SK-N-SH (cell line): ENCODE measurements around the gene FRMD4B. TPM values are rescaled to one million over a fixed set of nuclear protein-coding genes. Genes with fewer than 3 reads are reported as not detected.

ENCODE experiments used
- CTCF ChIA-PET: fragments of 300-600, 350-600 bp; formaldehyde crosslinking; extraction: SDS; loops from one replicate; lab custom pipeline; 2021; lab: Yijun Ruan, JAX
- POLR2A ChIA-PET: fragments of 350-600 bp; sonication (Branson Sonifier 250); formaldehyde crosslinking; extraction: SDS; loops from one replicate; lab custom pipeline; 2020; ENCODE audit warnings: antibody characterized with exemption, inconsistent platforms; lab: Yijun Ruan, JAX
- DNase-seq: peaks from one replicate; pipeline ENCODE4 v3.0.0; 2012
- H2AFZ ChIP-seq: fragments of 200-600 bp; sonication (generic); 2 replicates; pipeline ENCODE4 v1.8.1; 2016; ENCODE audit warnings: antibody characterized with exemption, mild to moderate bottlenecking, low read depth
- H3F3A ChIP-seq: fragments of 200-600 bp; sonication (generic); replicated peaks from 2 replicates; pipeline ENCODE3; 2016; ENCODE audit warnings: antibody characterized with exemption, mild to moderate bottlenecking; ENCODE audit not compliant: insufficient read depth
- H3K27ac ChIP-seq, 2 experiments: fragments of 200-500 bp in 1 of 2; fragments of 200-600 bp in 1 of 2; sonication (Bioruptor generic) in 1 of 2; sonication (generic), shearing (Covaris generic) in 1 of 2; 2 replicates each; pipeline versions ENCODE4 v1.5.1 to v1.6.1; 2014 to 2016; ENCODE audit warnings: low read depth in 2 of 2, inconsistent platforms in 1 of 2, low read length in 1 of 2, mild to moderate bottlenecking in 1 of 2, mixed read lengths in 1 of 2
- H3K27me3 ChIP-seq: fragments of 200-600 bp; sonication (generic), shearing (Covaris generic); 2 replicates; pipeline ENCODE4 v1.6.1; 2016; ENCODE audit warnings: mixed run types; ENCODE audit not compliant: insufficient read depth
- H3K36me3 ChIP-seq, 2 experiments: fragments of 200-500 bp in 1 of 2; fragments of 200-600 bp in 1 of 2; sonication (Bioruptor generic) in 1 of 2; sonication (generic) in 1 of 2; replicated peaks in 1 of 2; 2 replicates each; pipeline versions ENCODE3 to v1.5.1; 2014 to 2016; ENCODE audit warnings: low read length in 1 of 2, mild to moderate bottlenecking in 1 of 2; ENCODE audit not compliant: insufficient read depth in 2 of 2, control insufficient read depth in 1 of 2
- H3K4me1 ChIP-seq, 2 experiments: fragments of 200-500 bp in 1 of 2; fragments of 200-600 bp in 1 of 2; sonication (Bioruptor generic) in 1 of 2; sonication (generic), shearing (Covaris generic) in 1 of 2; 2 replicates each; pipeline versions ENCODE4 v1.5.1 to v1.6.1; 2014 to 2016; ENCODE audit warnings: low read depth in 1 of 2, low read length in 1 of 2, mixed run types in 1 of 2; ENCODE audit not compliant: insufficient read depth in 2 of 2, control insufficient read depth in 1 of 2
- H3K4me2 ChIP-seq: fragments of 200-600 bp; sonication (generic), shearing (Covaris generic); 2 replicates; pipeline ENCODE4 v1.6.1; 2017; ENCODE audit warnings: mixed run types
- H3K4me3 ChIP-seq, 2 experiments: fragments of 200-500 bp in 1 of 2; fragments of 200-600 bp in 1 of 2; sonication (Bioruptor generic) in 1 of 2; sonication (generic), shearing (Covaris generic) in 1 of 2; 2 replicates each; pipeline versions ENCODE4 v1.5.1 to v1.8.1; 2014 to 2016; ENCODE audit warnings: low read depth in 2 of 2, inconsistent platforms in 1 of 2, low read length in 1 of 2, mild to moderate bottlenecking in 1 of 2, mixed read lengths in 1 of 2, moderate library complexity in 1 of 2
- H3K79me2 ChIP-seq: fragments of 200-600 bp; sonication (generic); 2 replicates; pipeline ENCODE4 v1.8.1; 2017; ENCODE audit warnings: mild to moderate bottlenecking; ENCODE audit not compliant: insufficient read depth
- H3K9ac ChIP-seq: fragments of 200-600 bp; sonication (generic); 2 replicates; pipeline ENCODE4 v1.6.1; 2017; ENCODE audit warnings: mixed run types
- H3K9me2 ChIP-seq: fragments of 200-600 bp; sonication (generic); 2 replicates; pipeline ENCODE4 v1.6.1; 2017; ENCODE audit warnings: mixed run types
- H3K9me3 ChIP-seq: fragments of 200-600 bp; sonication (generic); 2 replicates; pipeline ENCODE4 v1.6.1; 2017; ENCODE audit warnings: mixed run types, mild to moderate bottlenecking, moderate library complexity
- H4K20me1 ChIP-seq: fragments of 200-600 bp; sonication (generic); 2 replicates; pipeline ENCODE4 v1.6.1; 2017; ENCODE audit warnings: mild to moderate bottlenecking, mixed run types; ENCODE audit not compliant: insufficient read depth
- CHD2 ChIP-seq: fragments of 150-350 bp; IDR thresholded peaks from 2 replicates; pipeline ENCODE4 v1.6.1; 2018; ENCODE audit warnings: low read length; ENCODE audit not compliant: partially characterized antibody
- FOSL2 ChIP-seq: IDR thresholded peaks from 2 replicates; pipeline ENCODE4 v1.4.0; 2012; ENCODE audit warnings: low read depth, mild to moderate bottlenecking, moderate library complexity, borderline replicate concordance
- FOXJ3 ChIP-seq: sonication (generic); formaldehyde crosslinking; IDR thresholded peaks from 2 replicates; pipeline ENCODE4 v1.5.1; 2020; ENCODE audit warnings: mild to moderate bottlenecking, missing genetic modification reagents
- GATA2 ChIP-seq: sonication (generic); formaldehyde crosslinking; IDR thresholded peaks from 2 replicates; pipeline ENCODE4 v1.5.0; 2020; ENCODE audit warnings: mild to moderate bottlenecking, missing genetic modification reagents
- JUND ChIP-seq: IDR thresholded peaks from 2 replicates; pipeline ENCODE4 v1.4.0; 2012
- MEF2A ChIP-seq: IDR thresholded peaks from 2 replicates; pipeline ENCODE4 v1.4.0; 2012; ENCODE audit warnings: low read depth, borderline replicate concordance
- MXI1 ChIP-seq: IDR thresholded peaks from 2 replicates; pipeline ENCODE4 v1.6.1; 2012; ENCODE audit warnings: mild to moderate bottlenecking, low read depth, low read length, improper control_type of control experiment
- NFIC ChIP-seq: IDR thresholded peaks from 2 replicates; pipeline ENCODE4 v1.4.0; 2012; ENCODE audit warnings: borderline replicate concordance
- NRF1 ChIP-seq: IDR thresholded peaks from 2 replicates; pipeline ENCODE4 v1.6.1; 2012; ENCODE audit warnings: low read depth, mild to moderate bottlenecking, low read length
- POLR2AphosphoS5 ChIP-seq: IDR thresholded peaks from 2 replicates; pipeline ENCODE4 v1.6.1; 2012; ENCODE audit warnings: low read depth, low read length
- RAD21 ChIP-seq: IDR thresholded peaks from 2 replicates; pipeline ENCODE4 v1.6.1; 2012; ENCODE audit warnings: mild to moderate bottlenecking, low read length
- RCOR1 ChIP-seq: fragments of 150-350 bp; IDR thresholded peaks from 2 replicates; pipeline ENCODE4 v1.6.1; 2017; ENCODE audit warnings: antibody characterized with exemption, low read length
- RFX5 ChIP-seq: IDR thresholded peaks from 2 replicates; pipeline ENCODE4 v1.6.1; 2012; ENCODE audit warnings: mild to moderate bottlenecking, improper control_type of control experiment, low read length
- RXRA ChIP-seq: IDR thresholded peaks from 2 replicates; pipeline ENCODE4 v1.4.0; 2012; ENCODE audit warnings: low read depth, mild to moderate bottlenecking, borderline replicate concordance
- SIN3A ChIP-seq: IDR thresholded peaks from 2 replicates; pipeline ENCODE4 v1.6.1; 2012; ENCODE audit warnings: low read depth, mild to moderate bottlenecking, low read length, moderate library complexity, borderline replicate concordance
- SMC3 ChIP-seq: IDR thresholded peaks from 2 replicates; pipeline ENCODE4 v1.6.1; 2012; ENCODE audit warnings: low read depth, low read length, improper control_type of control experiment
- TAF1 ChIP-seq: IDR thresholded peaks from 2 replicates; pipeline ENCODE4 v1.6.1; 2012; ENCODE audit warnings: low read depth, mild to moderate bottlenecking, low read length, moderate library complexity, borderline replicate concordance
- TCF12 ChIP-seq: IDR thresholded peaks from 2 replicates; pipeline ENCODE4 v1.4.0; 2012
- TEAD4 ChIP-seq: IDR thresholded peaks from 2 replicates; pipeline ENCODE4 v1.4.0; 2012; ENCODE audit warnings: mild to moderate bottlenecking, borderline replicate concordance; ENCODE audit not compliant: insufficient read depth
- YY1 ChIP-seq: IDR thresholded peaks from 2 replicates; pipeline ENCODE4 v1.4.0; 2012; ENCODE audit warnings: low read depth, mild to moderate bottlenecking
- WGBS: methylation state at CpG from one replicate; pipeline ENCODE4 v1.1.6; 2017; ENCODE audit warnings: low lambda C conversion rate; 5-methylcytosine and 5-hydroxymethylcytosine counted together
- polyA plus RNA-seq, 3 experiments: library from polyadenylated mRNA; depleted of rRNA; stranded (reverse); fragments of >200 nt; gene quantifications; 2 replicates each; pipeline ENCODE4 v1.2.3, GENCODE V29; 2012
- TF ChIP-seq, protein P1 (sequence below): IDR thresholded peaks from 2 replicates; pipeline ENCODE4; 2012
- TF ChIP-seq, protein P2 (sequence below): IDR thresholded peaks from 2 replicates; pipeline ENCODE4 v1.4.0; 2012; ENCODE audit warnings: low read depth, borderline replicate concordance
- TF ChIP-seq, protein P3 (sequence below): IDR thresholded peaks from 2 replicates; pipeline ENCODE4 v1.4.0; 2012; ENCODE audit warnings: low read depth, borderline replicate concordance
- TF ChIP-seq, protein P4 (sequence below): fragments of 150-350 bp; IDR thresholded peaks from 2 replicates; pipeline ENCODE4 v1.6.1; 2017; ENCODE audit warnings: antibody characterized with exemption, low read length, low read depth, borderline replicate concordance
- TF ChIP-seq, protein P5 (sequence below): fragments of 150-350 bp; IDR thresholded peaks from 2 replicates; pipeline ENCODE4 v1.6.1; 2016; ENCODE audit warnings: mild to moderate bottlenecking, low read depth, low read length

The FRMD4B gene
- polyA plus RNA-seq, 1 of the 3 experiments (the other 2 are of a cell fraction), result 0.53 TPM

DNA sequence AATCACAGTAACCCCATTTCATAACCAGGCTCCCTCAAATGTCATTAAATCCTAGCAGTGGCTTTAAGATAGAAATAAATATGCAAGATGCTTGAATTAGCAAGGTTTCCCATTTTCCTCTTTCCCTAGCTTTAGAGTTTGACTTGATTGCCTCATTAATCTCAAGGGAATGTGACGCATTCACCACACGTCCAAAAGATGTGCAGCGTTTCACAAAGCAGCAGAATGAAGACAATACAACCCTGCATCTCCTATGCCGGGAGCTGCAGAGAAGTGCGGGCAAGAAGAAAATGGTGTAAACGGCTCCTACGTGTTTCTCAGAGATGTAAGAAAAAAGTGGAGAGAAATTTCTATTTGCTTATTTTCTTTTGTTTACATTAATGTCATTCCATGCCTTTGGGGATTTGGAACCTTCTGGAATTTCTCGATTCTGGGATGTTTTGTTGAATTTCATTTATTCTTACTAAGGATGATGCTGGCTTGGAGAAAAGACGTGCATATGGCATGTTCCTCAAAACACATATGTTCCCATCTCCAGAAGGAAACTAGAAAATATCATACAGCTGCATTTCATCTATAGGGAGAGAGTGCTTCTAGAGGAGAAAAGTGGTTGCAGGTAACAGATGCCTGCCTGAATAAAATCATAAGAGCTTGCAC lies 27.8 kb upstream of the FRMD4B start (continued):
- TF ChIP-seq SMC3 (no peak), RFX5 (no peak), SIN3A (no peak), RCOR1 (no peak), MXI1 (no peak), NRF1 (no peak)

DNA sequence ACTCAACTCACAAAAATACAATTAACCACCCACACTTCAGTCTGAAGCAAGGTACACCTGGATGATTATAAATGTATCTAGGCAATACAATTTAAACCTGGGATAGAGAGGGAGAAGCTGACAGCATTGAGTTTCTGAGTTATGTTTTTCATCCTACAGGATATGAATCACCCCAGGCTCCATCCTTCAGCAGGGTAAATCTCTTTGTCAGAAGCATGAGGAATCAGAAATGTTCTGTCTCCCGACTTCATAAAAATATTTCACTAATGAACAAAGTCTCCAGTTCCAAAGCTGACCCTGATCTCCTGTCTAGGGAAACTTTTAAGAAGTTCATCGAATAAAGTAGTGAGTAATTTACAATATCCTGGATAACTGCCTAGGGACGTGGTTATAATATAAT lies 25.5 kb upstream of the FRMD4B start:
- POLR2A ChIA-PET, result no interaction called here
- peak overlapping the region in 1 of 2 experiments; percentile 13; a peak in 2 of 4 replicates for H3K4me3 ChIP-seq
- H3K27me3 ChIP-seq, result no peaks in the 10 kb centered on the region
- H3K36me3 ChIP-seq, result no peaks in the 10 kb centered on the region
- no peaks in the 10 kb centered on the region for H3K9me2 ChIP-seq
- CTCF ChIA-PET, result interaction anchor here (0.6 to 8.0 kb wide), 11 partner anchors 8 to 298 kb away, joined by 3 to 76 read pairs (median 4); no protein-coding TSS in a partner anchor
- H3K4me1 ChIP-seq, result peaks cover 2 to 8% of the 10 kb centered on the region in 2 experiments; a peak in 3 of 4 replicates
- H3K79me2 ChIP-seq, result no peaks in the 10 kb centered on the region
- H2AFZ ChIP-seq, result peak overlapping the region; percentile 36; the same call in 1 of the 2 replicates
- 8% methylated on average over 3 of the region's 3 CpGs for WGBS
- peak overlapping the region; percentile 57; the same call in 1 of the 2 replicates for H3K4me2 ChIP-seq
- H3K27ac ChIP-seq, result peak overlapping the region; percentile 43 to 92; a peak in 3 of 4 replicates
- DNase-seq, result no peak
- peaks cover 17% of the 10 kb centered on the region for H3F3A ChIP-seq
- H3K9ac ChIP-seq, result peak overlapping the region; percentile 68; the same call in 1 of the 2 replicates
- no peaks in the 10 kb centered on the region for H3K9me3 ChIP-seq
- no peaks in the 10 kb centered on the region for H4K20me1 ChIP-seq
- TF ChIP-seq FOXJ3 (CRISPR knock-in tag) (no peak), TEAD4 (no peak), RXRA (peak; percentile 44; the same call in 1 of the 2 replicates), SIN3A (no peak; the same call in 1 of the 2 replicates), MXI1 (no peak), NRF1 (no peak), JUND (peak; percentile 89), YY1 (no peak), CHD2 (no peak), TAF1 (peak; percentile 42; the same call in 1 of the 2 replicates), GATA2 (CRISPR knock-in tag) (no peak), TCF12 (peak; percentile 88), MEF2A (0 out of 2 replicates have a peak, but pooled peaks have one; percentile 23), RAD21 (no peak), NFIC (peak; percentile 44; the same call in 1 of the 2 replicates), POLR2AphosphoS5 (no peak), SMC3 (no peak), RFX5 (no peak), FOSL2 (peak; percentile 84)
- TF ChIP-seq, protein P1, sequence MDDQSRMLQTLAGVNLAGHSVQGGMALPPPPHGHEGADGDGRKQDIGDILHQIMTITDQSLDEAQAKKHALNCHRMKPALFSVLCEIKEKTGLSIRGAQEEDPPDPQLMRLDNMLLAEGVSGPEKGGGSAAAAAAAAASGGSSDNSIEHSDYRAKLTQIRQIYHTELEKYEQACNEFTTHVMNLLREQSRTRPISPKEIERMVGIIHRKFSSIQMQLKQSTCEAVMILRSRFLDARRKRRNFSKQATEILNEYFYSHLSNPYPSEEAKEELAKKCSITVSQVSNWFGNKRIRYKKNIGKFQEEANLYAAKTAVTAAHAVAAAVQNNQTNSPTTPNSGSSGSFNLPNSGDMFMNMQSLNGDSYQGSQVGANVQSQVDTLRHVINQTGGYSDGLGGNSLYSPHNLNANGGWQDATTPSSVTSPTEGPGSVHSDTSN, result peak; percentile 96
- TF ChIP-seq, protein P2, sequence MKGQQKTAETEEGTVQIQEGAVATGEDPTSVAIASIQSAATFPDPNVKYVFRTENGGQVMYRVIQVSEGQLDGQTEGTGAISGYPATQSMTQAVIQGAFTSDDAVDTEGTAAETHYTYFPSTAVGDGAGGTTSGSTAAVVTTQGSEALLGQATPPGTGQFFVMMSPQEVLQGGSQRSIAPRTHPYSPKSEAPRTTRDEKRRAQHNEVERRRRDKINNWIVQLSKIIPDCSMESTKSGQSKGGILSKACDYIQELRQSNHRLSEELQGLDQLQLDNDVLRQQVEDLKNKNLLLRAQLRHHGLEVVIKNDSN, result no peak
- TF ChIP-seq, protein P3, sequence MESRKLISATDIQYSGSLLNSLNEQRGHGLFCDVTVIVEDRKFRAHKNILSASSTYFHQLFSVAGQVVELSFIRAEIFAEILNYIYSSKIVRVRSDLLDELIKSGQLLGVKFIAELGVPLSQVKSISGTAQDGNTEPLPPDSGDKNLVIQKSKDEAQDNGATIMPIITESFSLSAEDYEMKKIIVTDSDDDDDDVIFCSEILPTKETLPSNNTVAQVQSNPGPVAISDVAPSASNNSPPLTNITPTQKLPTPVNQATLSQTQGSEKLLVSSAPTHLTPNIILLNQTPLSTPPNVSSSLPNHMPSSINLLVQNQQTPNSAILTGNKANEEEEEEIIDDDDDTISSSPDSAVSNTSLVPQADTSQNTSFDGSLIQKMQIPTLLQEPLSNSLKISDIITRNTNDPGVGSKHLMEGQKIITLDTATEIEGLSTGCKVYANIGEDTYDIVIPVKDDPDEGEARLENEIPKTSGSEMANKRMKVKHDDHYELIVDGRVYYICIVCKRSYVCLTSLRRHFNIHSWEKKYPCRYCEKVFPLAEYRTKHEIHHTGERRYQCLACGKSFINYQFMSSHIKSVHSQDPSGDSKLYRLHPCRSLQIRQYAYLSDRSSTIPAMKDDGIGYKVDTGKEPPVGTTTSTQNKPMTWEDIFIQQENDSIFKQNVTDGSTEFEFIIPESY, result no peak
- TF ChIP-seq, protein P4, sequence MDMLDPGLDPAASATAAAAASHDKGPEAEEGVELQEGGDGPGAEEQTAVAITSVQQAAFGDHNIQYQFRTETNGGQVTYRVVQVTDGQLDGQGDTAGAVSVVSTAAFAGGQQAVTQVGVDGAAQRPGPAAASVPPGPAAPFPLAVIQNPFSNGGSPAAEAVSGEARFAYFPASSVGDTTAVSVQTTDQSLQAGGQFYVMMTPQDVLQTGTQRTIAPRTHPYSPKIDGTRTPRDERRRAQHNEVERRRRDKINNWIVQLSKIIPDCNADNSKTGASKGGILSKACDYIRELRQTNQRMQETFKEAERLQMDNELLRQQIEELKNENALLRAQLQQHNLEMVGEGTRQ, result no peak
- TF ChIP-seq, protein P5, sequence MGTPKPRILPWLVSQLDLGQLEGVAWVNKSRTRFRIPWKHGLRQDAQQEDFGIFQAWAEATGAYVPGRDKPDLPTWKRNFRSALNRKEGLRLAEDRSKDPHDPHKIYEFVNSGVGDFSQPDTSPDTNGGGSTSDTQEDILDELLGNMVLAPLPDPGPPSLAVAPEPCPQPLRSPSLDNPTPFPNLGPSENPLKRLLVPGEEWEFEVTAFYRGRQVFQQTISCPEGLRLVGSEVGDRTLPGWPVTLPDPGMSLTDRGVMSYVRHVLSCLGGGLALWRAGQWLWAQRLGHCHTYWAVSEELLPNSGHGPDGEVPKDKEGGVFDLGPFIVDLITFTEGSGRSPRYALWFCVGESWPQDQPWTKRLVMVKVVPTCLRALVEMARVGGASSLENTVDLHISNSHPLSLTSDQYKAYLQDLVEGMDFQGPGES, result no peak
